HepG2 (cell line): ENCODE results near the gene PHOSPHO2. TPM values are rescaled to one million over a fixed set of nuclear protein-coding genes. Genes with fewer than 3 reads are reported as not detected.
A peak's percentile ranks its signal among the peaks of the same experiment; 100 is the strongest.

Experiments used
- CREB1 ChIP-seq, 2 experiments: fragments of 450-650 bp in 1 of 2; IDR thresholded peaks; 2 replicates each; pipeline ENCODE4 v1.6.1; 2016 to 2017; ENCODE audit warnings: control low read depth in 1 of 2, mild to moderate bottlenecking in 1 of 2, missing compliant biosample characterization in 1 of 2, missing genetic modification characterization in 1 of 2
- FOXP4 ChIP-seq: sonication (generic); formaldehyde crosslinking; IDR thresholded peaks from 2 replicates; pipeline ENCODE4 v1.4.0; 2020; ENCODE audit warnings: missing genetic modification reagents
- MYC ChIP-seq: sonication (generic); formaldehyde crosslinking; IDR thresholded peaks from 2 replicates; pipeline ENCODE4 v1.9.0; 2021; ENCODE audit warnings: missing genetic modification reagents, borderline replicate concordance
- MZF1 ChIP-seq: sonication (generic); formaldehyde crosslinking; IDR thresholded peaks from 2 replicates; pipeline ENCODE4 v1.8.1; 2023; ENCODE audit warnings: mild to moderate bottlenecking, missing genetic modification reagents, borderline replicate concordance
- NFRKB ChIP-seq: fragments of 450-650 bp; IDR thresholded peaks from 2 replicates; pipeline ENCODE4 v1.6.1; 2017
- NPAS2 ChIP-seq: sonication (generic); formaldehyde crosslinking; IDR thresholded peaks from 2 replicates; pipeline ENCODE4 v1.8.0; 2022; ENCODE audit warnings: mild to moderate bottlenecking, missing genetic modification reagents, borderline replicate concordance
- PAX8 ChIP-seq: sonication (generic); formaldehyde crosslinking; IDR thresholded peaks from 2 replicates; pipeline ENCODE4 v1.8.0; 2022; ENCODE audit warnings: mild to moderate bottlenecking, missing genetic modification reagents, borderline replicate concordance
- POLR2G ChIP-seq: fragments of 200-400 bp; formaldehyde crosslinking; IDR thresholded peaks from 2 replicates; pipeline ENCODE4 v1.6.1; 2018; ENCODE audit warnings: mild to moderate bottlenecking, low read depth, low read length, moderate library complexity
- SAP130 ChIP-seq: IDR thresholded peaks from 2 replicates; pipeline ENCODE4 v1.6.1; 2016; ENCODE audit warnings: low read depth
- SIN3A ChIP-seq: IDR thresholded peaks from 2 replicates; pipeline ENCODE4 v1.6.1; 2011; ENCODE audit warnings: low read depth, mild to moderate bottlenecking, control low read depth, low read length, borderline replicate concordance
- SP2 ChIP-seq: sonication (generic); formaldehyde crosslinking; IDR thresholded peaks from 2 replicates; pipeline ENCODE4 v1.5.1; 2020; ENCODE audit warnings: mild to moderate bottlenecking, missing genetic modification reagents
- TEAD3 ChIP-seq: optimal IDR thresholded peaks from 2 replicates; pipeline ENCODE3; 2016; ENCODE audit warnings: borderline replicate concordance
- TFAP4 ChIP-seq: sonication (generic); IDR thresholded peaks from 2 replicates; pipeline ENCODE4 v1.6.1; 2016; ENCODE audit warnings: low read depth, borderline replicate concordance
- ZIK1 ChIP-seq: sonication (generic); formaldehyde crosslinking; IDR thresholded peaks from 2 replicates; pipeline ENCODE4 v1.5.0; 2020; ENCODE audit warnings: mild to moderate bottlenecking, low read depth, missing genetic modification reagents, borderline replicate concordance
- ZNF235 ChIP-seq: sonication (generic); formaldehyde crosslinking; IDR thresholded peaks from 2 replicates; pipeline ENCODE4 v1.8.1; 2023; ENCODE audit warnings: mild to moderate bottlenecking, missing genetic modification reagents, borderline replicate concordance
- ZNF354B ChIP-seq: sonication (generic); formaldehyde crosslinking; IDR thresholded peaks from 2 replicates; pipeline ENCODE4 v1.8.0; 2022; ENCODE audit warnings: mild to moderate bottlenecking, missing genetic modification reagents
- ZNF570 ChIP-seq: sonication (generic); formaldehyde crosslinking; IDR thresholded peaks from 2 replicates; pipeline ENCODE4 v1.4.0; 2020; ENCODE audit warnings: mild to moderate bottlenecking, missing genetic modification reagents, borderline replicate concordance
- ZNF839 ChIP-seq: sonication (generic); formaldehyde crosslinking; IDR thresholded peaks from 2 replicates; pipeline ENCODE4 v1.4.0; 2020; ENCODE audit warnings: missing genetic modification reagents, mild to moderate bottlenecking, borderline replicate concordance
- polyA plus RNA-seq, 8 experiments: library from polyadenylated mRNA; depleted of rRNA in 3 of 8; stranded (reverse) in 7 of 8; unstranded in 1 of 8; fragments of >200 nt; fragmentation: Illumina TruSeq in 4 of 8; extraction: Trizol in 4 of 8; gene quantifications; 2 replicates each; pipeline versions ENCODE4 v1.2.1 to v1.2.3, GENCODE V29; 2011 to 2016; ENCODE audit warnings: low read depth in 4 of 8, missing spikeins in 1 of 8, mixed read lengths in 1 of 8; ENCODE audit not compliant: insufficient read depth in 1 of 8
- total RNA-seq, 5 experiments: library from RNA; depleted of rRNA; stranded (reverse); fragments of >200 nt; fragmentation: Illumina TruSeq; extraction: Trizol; gene quantifications; 2 replicates each; pipeline ENCODE4 v1.2.3, GENCODE V29; 2016; ENCODE audit warnings: low read depth in 1 of 5
- TF ChIP-seq, protein P1 (sequence below): sonication (generic); formaldehyde crosslinking; IDR thresholded peaks from 2 replicates; pipeline ENCODE4 v1.4.0; 2020; ENCODE audit warnings: mild to moderate bottlenecking, missing genetic modification reagents
- TF ChIP-seq, protein P2 (sequence below): sonication (generic); formaldehyde crosslinking; conservative IDR thresholded peaks from 2 replicates; pipeline ENCODE4 v1.8.0; 2022; ENCODE audit warnings: missing genetic modification reagents
- TF ChIP-seq, protein P3 (sequence below): sonication (generic); formaldehyde crosslinking; IDR thresholded peaks from 2 replicates; pipeline ENCODE4 v1.8.1; 2023; ENCODE audit warnings: mild to moderate bottlenecking, moderate library complexity, missing genetic modification reagents

Gene PHOSPHO2
- total and polyA plus RNA-seq, 2 of the 13 experiments (the other 11 are each of a cell fraction or from before 2014, with no cell fraction given): 6.1 to 11.4 TPM

GRCh38 chr2:169716238-169716886, 22.1 kb downstream of the PHOSPHO2 start (continued):
- TF ChIP-seq, protein P1, sequence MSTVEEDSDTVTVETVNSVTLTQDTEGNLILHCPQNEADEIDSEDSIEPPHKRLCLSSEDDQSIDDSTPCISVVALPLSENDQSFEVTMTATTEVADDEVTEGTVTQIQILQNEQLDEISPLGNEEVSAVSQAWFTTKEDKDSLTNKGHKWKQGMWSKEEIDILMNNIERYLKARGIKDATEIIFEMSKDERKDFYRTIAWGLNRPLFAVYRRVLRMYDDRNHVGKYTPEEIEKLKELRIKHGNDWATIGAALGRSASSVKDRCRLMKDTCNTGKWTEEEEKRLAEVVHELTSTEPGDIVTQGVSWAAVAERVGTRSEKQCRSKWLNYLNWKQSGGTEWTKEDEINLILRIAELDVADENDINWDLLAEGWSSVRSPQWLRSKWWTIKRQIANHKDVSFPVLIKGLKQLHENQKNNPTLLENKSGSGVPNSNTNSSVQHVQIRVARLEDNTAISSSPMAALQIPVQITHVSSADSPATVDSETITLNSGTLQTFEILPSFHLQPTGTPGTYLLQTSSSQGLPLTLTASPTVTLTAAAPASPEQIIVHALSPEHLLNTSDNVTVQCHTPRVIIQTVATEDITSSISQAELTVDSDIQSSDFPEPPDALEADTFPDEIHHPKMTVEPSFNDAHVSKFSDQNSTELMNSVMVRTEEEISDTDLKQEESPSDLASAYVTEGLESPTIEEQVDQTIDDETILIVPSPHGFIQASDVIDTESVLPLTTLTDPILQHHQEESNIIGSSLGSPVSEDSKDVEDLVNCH: no peak
- peak; percentile 59; the same call in 1 of the 2 replicates for TF ChIP-seq TFAP4
- TF ChIP-seq SIN3A: peak; percentile 70; the same call in 1 of the 2 replicates
- no peak for TF ChIP-seq NPAS2 (CRISPR knock-in tag)
- no peak for TF ChIP-seq ZIK1 (CRISPR knock-in tag)
- no peak for TF ChIP-seq ZNF235 (CRISPR knock-in tag)
- TF ChIP-seq NFRKB: no peak
- peak; percentile 47 for TF ChIP-seq TEAD3 (CRISPR knock-in tag)
- no peak for TF ChIP-seq ZNF354B (CRISPR knock-in tag)
- no peak for TF ChIP-seq ZNF570
- TF ChIP-seq SP2 (CRISPR knock-in tag): no peak
- no peak for TF ChIP-seq MZF1 (CRISPR knock-in tag)
- TF ChIP-seq CREB1 (IDR thresholded peaks at IDR 0.05): no peak
- no peak for TF ChIP-seq CREB1 (CRISPR knock-in tag; IDR thresholded peaks at IDR 0.05)
- TF ChIP-seq ZNF839 (CRISPR knock-in tag): no peak
- no peak for TF ChIP-seq PAX8
- TF ChIP-seq, protein P2, sequence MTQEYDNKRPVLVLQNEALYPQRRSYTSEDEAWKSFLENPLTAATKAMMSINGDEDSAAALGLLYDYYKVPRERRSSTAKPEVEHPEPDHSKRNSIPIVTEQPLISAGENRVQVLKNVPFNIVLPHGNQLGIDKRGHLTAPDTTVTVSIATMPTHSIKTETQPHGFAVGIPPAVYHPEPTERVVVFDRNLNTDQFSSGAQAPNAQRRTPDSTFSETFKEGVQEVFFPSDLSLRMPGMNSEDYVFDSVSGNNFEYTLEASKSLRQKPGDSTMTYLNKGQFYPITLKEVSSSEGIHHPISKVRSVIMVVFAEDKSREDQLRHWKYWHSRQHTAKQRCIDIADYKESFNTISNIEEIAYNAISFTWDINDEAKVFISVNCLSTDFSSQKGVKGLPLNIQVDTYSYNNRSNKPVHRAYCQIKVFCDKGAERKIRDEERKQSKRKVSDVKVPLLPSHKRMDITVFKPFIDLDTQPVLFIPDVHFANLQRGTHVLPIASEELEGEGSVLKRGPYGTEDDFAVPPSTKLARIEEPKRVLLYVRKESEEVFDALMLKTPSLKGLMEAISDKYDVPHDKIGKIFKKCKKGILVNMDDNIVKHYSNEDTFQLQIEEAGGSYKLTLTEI (CRISPR knock-in tag): no peak
- TF ChIP-seq MYC (CRISPR knock-in tag): peak; percentile 37; the same call in 1 of the 2 replicates
- TF ChIP-seq POLR2G: peak; percentile 13; the same call in 1 of the 2 replicates
- 0 out of 2 replicates have a peak, but pooled peaks have one; percentile 34 for TF ChIP-seq SAP130
- TF ChIP-seq, protein P3, sequence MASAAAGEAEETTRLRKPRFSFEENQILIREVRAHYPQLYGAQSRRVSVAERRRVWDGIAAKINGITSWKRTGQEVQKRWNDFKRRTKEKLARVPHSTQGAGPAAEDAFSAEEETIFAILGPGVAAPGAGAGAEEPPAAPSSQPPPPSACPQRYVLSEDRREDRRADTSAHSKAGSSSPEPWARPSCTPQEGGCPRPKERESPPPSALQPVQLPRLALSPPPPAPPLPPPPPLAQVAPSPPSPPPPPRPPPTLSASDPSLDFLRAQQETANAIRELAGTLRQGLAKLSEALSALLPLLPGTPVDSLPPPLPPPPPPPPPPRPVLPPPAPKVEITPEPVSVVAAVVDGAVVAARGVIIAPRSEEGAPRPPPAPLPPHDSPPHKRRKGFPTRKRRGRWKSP: 0 out of 2 replicates have a peak, but pooled peaks have one; percentile 19
- peak; percentile 1; the same call in 1 of the 2 replicates for TF ChIP-seq FOXP4 (CRISPR knock-in tag)
